H9 (cell line): ENCODE data around the gene RNASE8. TPM values are rescaled to one million over a fixed set of nuclear protein-coding genes. Genes with fewer than 3 reads are reported as not detected.
A peak's percentile ranks its signal among the peaks of the same experiment; 100 is the strongest.

Experiments
- DNase-seq: peaks from one replicate; pipeline ENCODE4 v3.0.0-alpha.2; 2017
- H2AFZ ChIP-seq: one replicate; pipeline ENCODE4 v1.6.1; 2013; ENCODE audit warnings: mild to moderate bottlenecking, low read length, control low read depth, moderate library complexity
- H2AK5ac ChIP-seq: 2 replicates; pipeline ENCODE4 v1.6.1; 2013; ENCODE audit warnings: low read length, control low read depth, mixed read lengths; ENCODE audit not compliant: insufficient read length
- H2BK120ac ChIP-seq: one replicate; pipeline ENCODE4 v1.6.1; 2013; ENCODE audit warnings: low read depth, mild to moderate bottlenecking, low read length, control low read depth, inconsistent platforms; ENCODE audit not compliant: poor library complexity, severe bottlenecking
- H2BK12ac ChIP-seq: 2 replicates; pipeline ENCODE4 v1.6.1; 2013; ENCODE audit warnings: low read length, control low read depth, mixed read lengths, low read depth; ENCODE audit not compliant: insufficient read length
- H2BK15ac ChIP-seq: 2 replicates; pipeline ENCODE4 v1.6.1; 2013; ENCODE audit warnings: low read depth, low read length, control low read depth
- H2BK20ac ChIP-seq: one replicate; pipeline ENCODE4 v1.6.1; 2013; ENCODE audit warnings: low read depth, mild to moderate bottlenecking, low read length, control low read depth, inconsistent platforms; ENCODE audit not compliant: poor library complexity, severe bottlenecking
- H2BK5ac ChIP-seq: 2 replicates; pipeline ENCODE4 v1.6.1; 2013; ENCODE audit warnings: low read length, control low read depth, mixed read lengths; ENCODE audit not compliant: insufficient read length
- H3K14ac ChIP-seq: 2 replicates; pipeline ENCODE4 v1.6.1; 2013; ENCODE audit warnings: low read length, control low read depth; ENCODE audit not compliant: insufficient read depth
- H3K18ac ChIP-seq: 2 replicates; pipeline ENCODE4 v1.6.1; 2013; ENCODE audit warnings: low read depth, mild to moderate bottlenecking, mixed read lengths, low read length, control low read depth; ENCODE audit not compliant: insufficient read length
- H3K23ac ChIP-seq: 2 replicates; pipeline ENCODE4 v1.6.1; 2013; ENCODE audit warnings: low read length, control low read depth, mixed read lengths, low read depth; ENCODE audit not compliant: insufficient read length
- H3K23me2 ChIP-seq: 2 replicates; pipeline ENCODE4 v1.6.1; 2013; ENCODE audit warnings: low read depth, mild to moderate bottlenecking, mixed read lengths, low read length, control low read depth; ENCODE audit not compliant: insufficient read length, poor library complexity, severe bottlenecking
- H3K27ac ChIP-seq: 2 replicates; pipeline ENCODE4 v1.5.1; 2013; ENCODE audit warnings: low read length, control low read depth, mixed read lengths, low read depth; ENCODE audit not compliant: insufficient read length
- H3K27me3 ChIP-seq: 2 replicates; pipeline ENCODE4 v1.6.1; 2013; ENCODE audit warnings: low read length, control low read depth, inconsistent platforms; ENCODE audit not compliant: insufficient read depth
- H3K4ac ChIP-seq: 2 replicates; pipeline ENCODE4 v1.6.1; 2013; ENCODE audit warnings: low read depth, mild to moderate bottlenecking, control low read depth, inconsistent platforms, low read length, moderate library complexity
- H3K4me1 ChIP-seq: 2 replicates; pipeline ENCODE4 v1.6.1; 2013; ENCODE audit warnings: low read length, control low read depth, inconsistent platforms; ENCODE audit not compliant: insufficient read depth
- H3K4me2 ChIP-seq: 2 replicates; pipeline ENCODE4 v1.6.1; 2013; ENCODE audit warnings: low read length, control low read depth, mixed read lengths; ENCODE audit not compliant: insufficient read length, insufficient read depth
- H3K56ac ChIP-seq: 2 replicates; pipeline ENCODE4 v1.6.1; 2013; ENCODE audit warnings: low read depth, mild to moderate bottlenecking, mixed read lengths, low read length, control low read depth; ENCODE audit not compliant: insufficient read length
- H3K79me1 ChIP-seq: 2 replicates; pipeline ENCODE4 v1.6.1; 2013; ENCODE audit warnings: low read depth, mild to moderate bottlenecking, moderate library complexity, low read length, control low read depth, inconsistent platforms; ENCODE audit not compliant: insufficient read depth, poor library complexity, severe bottlenecking
- H3K79me2 ChIP-seq: 2 replicates; pipeline ENCODE4 v1.6.1; 2013; ENCODE audit warnings: low read length, control low read depth, inconsistent platforms; ENCODE audit not compliant: insufficient read depth
- H3K9ac ChIP-seq: 2 replicates; pipeline ENCODE4 v1.6.1; 2013; ENCODE audit warnings: low read length, control low read depth, mixed read lengths; ENCODE audit not compliant: insufficient read length; ENCODE audit errors: extremely low read depth
- H3K9me3 ChIP-seq: one replicate; pipeline ENCODE4 v1.6.1; 2013; ENCODE audit warnings: low read depth, low read length, inconsistent platforms; ENCODE audit not compliant: control insufficient read depth
- H3T11ph ChIP-seq: one replicate; pipeline ENCODE4 v1.6.1; 2013; ENCODE audit warnings: mild to moderate bottlenecking, low read length, control low read depth, inconsistent platforms
- H4K20me1 ChIP-seq: one replicate; pipeline ENCODE4 v1.6.1; 2013; ENCODE audit not compliant: control insufficient read depth, insufficient read length, insufficient read depth
- H4K5ac ChIP-seq: 2 replicates; pipeline ENCODE4 v1.6.1; 2013; ENCODE audit warnings: low read depth, mild to moderate bottlenecking, mixed read lengths, low read length, control low read depth; ENCODE audit not compliant: insufficient read length
- H4K8ac ChIP-seq: replicated peaks from 2 replicates; pipeline ENCODE4 v1.6.1; 2013; ENCODE audit warnings: low read length, control low read depth, mixed read lengths, low read depth; ENCODE audit not compliant: insufficient read length
- H4K91ac ChIP-seq: 2 replicates; pipeline ENCODE4 v1.6.1; 2013; ENCODE audit warnings: low read depth, mild to moderate bottlenecking, moderate library complexity, mixed read lengths, low read length, control low read depth; ENCODE audit not compliant: insufficient read length
- H3K27ac Mint-ChIP-seq, 3 experiments: 2 replicates in 2 of 3; 3 replicates in 1 of 3; pipeline ENCODE4 v1.8.0; 2020 to 2021; ENCODE audit warnings: mixed read lengths in 3 of 3, mild to moderate bottlenecking in 1 of 3, moderate library complexity in 1 of 3
- H3K27me3 Mint-ChIP-seq: 2 replicates; pipeline ENCODE4 v1.8.0; 2021; ENCODE audit warnings: low read depth, mild to moderate bottlenecking, moderate library complexity, mixed read lengths
- H3K36me3 Mint-ChIP-seq, 3 experiments: 2 replicates in 2 of 3; 3 replicates in 1 of 3; pipeline ENCODE4 v1.8.0; 2020 to 2021; ENCODE audit warnings: low read depth in 3 of 3, mixed read lengths in 3 of 3; ENCODE audit not compliant: insufficient read depth in 1 of 3
- H3K4me1 Mint-ChIP-seq, 2 experiments: 2 replicates each; pipeline ENCODE4 v1.8.0; 2020; ENCODE audit warnings: mixed read lengths in 2 of 2
- H3K4me3 Mint-ChIP-seq, 2 experiments: 2 replicates in 1 of 2; 3 replicates in 1 of 2; pipeline ENCODE4 v1.8.0; 2020 to 2021; ENCODE audit warnings: mild to moderate bottlenecking in 2 of 2, mixed read lengths in 2 of 2, moderate library complexity in 1 of 2
- H3K9me3 Mint-ChIP-seq, 2 experiments: 2 replicates in 1 of 2; 3 replicates in 1 of 2; pipeline ENCODE4 v1.8.0; 2020; ENCODE audit warnings: mild to moderate bottlenecking in 2 of 2, mixed read lengths in 2 of 2, moderate library complexity in 1 of 2
- WGBS: extraction: QIAGEN DNeasy Blood & Tissue Kit; methylation state at CpG from one replicate; pipeline ENCODE4 v1.1.7; 2013; ENCODE audit warnings: missing lambda C conversion rate, low lambda C conversion rate, mixed read lengths; ENCODE audit not compliant: insufficient read length; ENCODE audit errors: extremely low coverage; 5-methylcytosine and 5-hydroxymethylcytosine counted together
- total RNA-seq: library from RNA; stranded (reverse); gene quantifications from 2 replicates; pipeline ENCODE4 v1.2.1, GENCODE V29; 2021
- TF ChIP-seq, protein P1 (sequence below): fragments of 200-600 bp; sonication (generic); conservative IDR thresholded peaks from 3 replicates; pipeline ENCODE4 v1.8.0; 2021; ENCODE audit warnings: antibody characterized with exemption, mild to moderate bottlenecking

Gene RNASE8
- total RNA-seq, 1 experiment from 2014 or later = not detected

GRCh38 chr14:21106176-21106497 lies 48.5 kb downstream of the RNASE8 start:
- no peak overlapping the region for H3K23ac ChIP-seq
- no peak overlapping the region for H3K56ac ChIP-seq
- no CpG with 5 or more reads among the region's 4 CpGs for WGBS
- H4K20me1 ChIP-seq = peaks cover 3% of the 10 kb centered on the region
- H3K18ac ChIP-seq = no peak overlapping the region
- no peak overlapping the region for H3K4ac ChIP-seq
- Mint-ChIP-seq H3K27ac (no peak overlapping the region; a peak in 1 of 7 replicates), H3K4me3 (peak overlapping the region in 1 of 2 experiments; percentile 18; a peak in 1 of 5 replicates), H3K36me3 (0 out of 7 replicates have a peak, but pooled peaks cover 0 to under 1% (median 0%) of the 10 kb centered on the region in 3 experiments), H3K27me3 (no peaks in the 10 kb centered on the region; the same call in 1 of the 2 replicates), H3K4me1 (peaks cover 56 to 69% of the 10 kb centered on the region in 2 experiments), H3K9me3 (no peaks in the 10 kb centered on the region)
- no peak overlapping the region for H4K8ac ChIP-seq
- H2BK15ac ChIP-seq = no peak overlapping the region
- H3K27ac ChIP-seq = no peak overlapping the region
- H2BK20ac ChIP-seq = no peak overlapping the region
- no peak overlapping the region for H2AFZ ChIP-seq
- H3T11ph ChIP-seq = no peak overlapping the region
- no peak overlapping the region for H4K5ac ChIP-seq
- H3K79me1 ChIP-seq = no peaks in the 10 kb centered on the region
- H2BK12ac ChIP-seq = no peak overlapping the region
- no peak for DNase-seq
- TF ChIP-seq, protein P1, sequence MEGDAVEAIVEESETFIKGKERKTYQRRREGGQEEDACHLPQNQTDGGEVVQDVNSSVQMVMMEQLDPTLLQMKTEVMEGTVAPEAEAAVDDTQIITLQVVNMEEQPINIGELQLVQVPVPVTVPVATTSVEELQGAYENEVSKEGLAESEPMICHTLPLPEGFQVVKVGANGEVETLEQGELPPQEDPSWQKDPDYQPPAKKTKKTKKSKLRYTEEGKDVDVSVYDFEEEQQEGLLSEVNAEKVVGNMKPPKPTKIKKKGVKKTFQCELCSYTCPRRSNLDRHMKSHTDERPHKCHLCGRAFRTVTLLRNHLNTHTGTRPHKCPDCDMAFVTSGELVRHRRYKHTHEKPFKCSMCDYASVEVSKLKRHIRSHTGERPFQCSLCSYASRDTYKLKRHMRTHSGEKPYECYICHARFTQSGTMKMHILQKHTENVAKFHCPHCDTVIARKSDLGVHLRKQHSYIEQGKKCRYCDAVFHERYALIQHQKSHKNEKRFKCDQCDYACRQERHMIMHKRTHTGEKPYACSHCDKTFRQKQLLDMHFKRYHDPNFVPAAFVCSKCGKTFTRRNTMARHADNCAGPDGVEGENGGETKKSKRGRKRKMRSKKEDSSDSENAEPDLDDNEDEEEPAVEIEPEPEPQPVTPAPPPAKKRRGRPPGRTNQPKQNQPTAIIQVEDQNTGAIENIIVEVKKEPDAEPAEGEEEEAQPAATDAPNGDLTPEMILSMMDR = no peak
- H4K91ac ChIP-seq = no peak overlapping the region
- H2BK5ac ChIP-seq = no peak overlapping the region
- no peak overlapping the region for H2AK5ac ChIP-seq
- H3K23me2 ChIP-seq = peaks cover 18% of the 10 kb centered on the region
- H3K9ac ChIP-seq = no peak overlapping the region
- H2BK120ac ChIP-seq = no peak overlapping the region
- H3K9me3 ChIP-seq = no peaks in the 10 kb centered on the region
- no peaks in the 10 kb centered on the region; the same call in 1 of the 2 replicates for H3K79me2 ChIP-seq
- peaks cover 14% of the 10 kb centered on the region; the same call in 1 of the 2 replicates for H3K4me1 ChIP-seq
- H3K4me2 ChIP-seq = no peak overlapping the region
- no peaks in the 10 kb centered on the region for H3K27me3 ChIP-seq
- H3K14ac ChIP-seq = no peak overlapping the region
